Raji (cell line): Measurements from ENCODE around the gene CUEDC1.

ENCODE experiments used
- POLR2A ChIP-seq: IDR thresholded peaks from 2 replicates; pipeline ENCODE4 v1.6.1; 2011; ENCODE audit warnings: low read depth, low read length, control low read depth; ENCODE audit not compliant: insufficient read depth

Gene CUEDC1

DNA sequence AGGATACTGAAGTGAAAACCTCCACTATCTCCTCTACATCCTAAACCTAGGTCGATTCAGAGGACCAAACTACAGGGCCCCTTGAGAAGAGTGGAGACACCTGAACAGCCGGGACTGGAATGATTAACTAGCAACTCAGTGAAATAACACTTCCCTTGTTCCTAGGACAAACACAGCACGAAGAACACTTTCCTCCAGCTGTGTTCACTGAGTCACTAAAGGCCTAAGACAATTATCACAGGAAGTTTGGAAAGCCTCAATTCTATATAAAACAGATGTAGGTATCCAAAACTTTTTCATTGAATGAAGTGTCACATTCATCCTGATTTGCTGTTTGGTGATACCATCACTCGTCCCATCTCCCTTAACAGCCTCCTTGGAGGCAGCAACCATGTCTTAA is 15.5 kb upstream of the CUEDC1 start:
- no peak for TF ChIP-seq POLR2A

DNA sequence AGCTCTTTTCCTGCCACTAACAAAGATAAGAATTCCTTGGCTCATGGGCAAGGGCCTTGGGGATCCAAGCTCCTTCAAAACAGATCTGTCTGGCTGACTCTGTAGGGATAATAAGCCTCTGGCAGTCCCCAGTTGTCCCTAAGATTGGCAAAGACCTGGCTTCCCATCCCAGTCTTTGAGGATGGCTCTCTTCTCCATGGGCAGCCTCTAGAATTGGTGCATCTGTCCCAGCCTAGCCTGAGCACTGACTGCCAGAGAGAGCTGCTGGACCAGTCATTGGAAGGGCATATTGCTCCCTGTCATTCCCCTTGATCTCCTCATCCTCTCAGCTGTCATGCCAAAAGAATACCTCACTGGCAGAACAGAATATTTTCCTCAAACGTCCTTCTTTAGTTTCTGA is 13.2 kb upstream of the CUEDC1 start:
- no peak for TF ChIP-seq POLR2A

DNA sequence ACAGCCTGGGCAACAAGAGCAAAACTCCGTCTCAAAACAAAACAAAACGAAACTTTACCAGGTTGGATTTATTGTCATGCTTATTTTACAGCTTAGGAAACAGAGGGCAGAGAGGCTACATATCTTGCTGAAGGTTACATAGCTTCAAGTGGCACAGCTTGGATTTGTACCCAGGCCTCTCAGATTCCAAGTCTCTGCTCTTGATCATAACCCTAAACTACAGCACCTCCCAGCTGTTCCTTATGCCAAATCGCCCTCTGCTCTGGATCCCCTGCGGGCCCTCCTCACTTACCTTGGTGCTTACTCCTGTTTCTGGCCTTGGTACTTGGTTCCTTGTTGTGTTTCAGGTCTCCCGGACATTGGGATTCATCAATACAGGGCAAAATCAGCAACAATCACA is 11.7 kb upstream of the CUEDC1 start:
- no peak for TF ChIP-seq POLR2A

DNA sequence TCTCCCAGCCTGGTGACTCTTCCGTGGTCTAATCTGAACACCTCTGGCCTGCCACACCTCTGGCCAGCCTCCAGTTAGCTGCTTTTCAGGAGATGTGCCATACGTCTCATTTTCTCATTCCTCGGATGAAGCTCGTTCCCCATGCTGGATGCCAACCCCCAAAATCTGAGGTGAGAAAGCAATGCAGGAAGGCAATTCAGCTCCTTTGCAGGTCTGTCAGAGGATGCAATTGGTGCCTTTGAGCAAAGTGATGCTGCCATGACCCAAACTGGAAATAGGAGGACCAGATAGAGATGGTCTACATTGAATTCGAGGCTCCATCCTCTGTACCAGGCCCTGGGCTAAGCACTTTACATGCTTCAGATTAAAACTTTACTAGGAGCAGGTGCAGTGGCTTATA is 11.0 kb upstream of the CUEDC1 start:
- no peak for TF ChIP-seq POLR2A

DNA sequence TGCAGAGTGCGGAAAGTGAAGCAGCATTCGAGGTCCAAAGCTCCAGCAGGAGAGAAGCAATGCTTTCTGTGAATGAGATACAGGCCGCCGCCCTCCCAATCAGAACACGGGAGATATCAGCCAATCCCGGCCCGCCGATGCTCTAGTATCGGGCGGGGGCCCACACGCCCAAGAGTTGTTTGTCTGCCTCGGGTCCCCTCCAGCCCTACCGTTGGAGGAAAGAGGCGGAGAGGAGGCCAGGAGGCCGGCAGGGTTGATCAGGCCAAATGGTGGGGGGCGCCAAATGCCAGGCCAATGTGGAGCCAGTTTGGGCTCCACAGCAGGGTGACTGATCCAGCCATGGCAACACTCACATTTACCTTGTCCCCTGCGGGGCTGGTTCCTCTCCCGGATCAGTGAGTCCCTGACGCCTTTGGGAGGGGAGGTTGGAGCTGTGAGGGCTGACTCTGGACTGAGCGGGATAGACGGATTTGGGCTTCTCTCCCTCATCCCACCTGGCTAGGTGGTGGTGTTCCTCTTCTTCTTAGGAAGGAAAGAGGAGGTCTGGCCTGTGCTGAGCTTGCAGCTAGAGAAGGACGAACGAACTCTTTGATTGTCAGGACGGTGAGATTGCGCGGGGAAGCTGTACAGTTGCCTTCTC is 10.4 kb upstream of the CUEDC1 start:
- no peak for TF ChIP-seq POLR2A

DNA sequence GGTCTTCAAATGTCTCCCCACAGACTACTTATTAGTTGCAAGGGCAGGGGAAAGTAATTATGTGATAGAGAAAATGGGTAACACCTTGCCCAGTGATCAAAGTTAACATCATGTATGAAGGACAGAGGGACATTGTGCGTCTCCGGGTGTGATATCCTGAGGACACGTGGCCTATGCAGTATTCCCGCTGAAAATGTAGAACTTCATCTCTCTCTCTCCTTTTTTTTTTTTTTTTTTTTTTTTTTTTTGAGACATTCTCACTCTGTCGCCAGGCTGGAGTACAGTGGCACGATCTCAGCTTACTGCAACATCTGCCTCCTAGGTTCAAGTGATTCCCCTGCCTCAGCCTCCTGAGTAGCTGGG is 7.9 kb upstream of the CUEDC1 start:
- TF ChIP-seq POLR2A = no peak

DNA sequence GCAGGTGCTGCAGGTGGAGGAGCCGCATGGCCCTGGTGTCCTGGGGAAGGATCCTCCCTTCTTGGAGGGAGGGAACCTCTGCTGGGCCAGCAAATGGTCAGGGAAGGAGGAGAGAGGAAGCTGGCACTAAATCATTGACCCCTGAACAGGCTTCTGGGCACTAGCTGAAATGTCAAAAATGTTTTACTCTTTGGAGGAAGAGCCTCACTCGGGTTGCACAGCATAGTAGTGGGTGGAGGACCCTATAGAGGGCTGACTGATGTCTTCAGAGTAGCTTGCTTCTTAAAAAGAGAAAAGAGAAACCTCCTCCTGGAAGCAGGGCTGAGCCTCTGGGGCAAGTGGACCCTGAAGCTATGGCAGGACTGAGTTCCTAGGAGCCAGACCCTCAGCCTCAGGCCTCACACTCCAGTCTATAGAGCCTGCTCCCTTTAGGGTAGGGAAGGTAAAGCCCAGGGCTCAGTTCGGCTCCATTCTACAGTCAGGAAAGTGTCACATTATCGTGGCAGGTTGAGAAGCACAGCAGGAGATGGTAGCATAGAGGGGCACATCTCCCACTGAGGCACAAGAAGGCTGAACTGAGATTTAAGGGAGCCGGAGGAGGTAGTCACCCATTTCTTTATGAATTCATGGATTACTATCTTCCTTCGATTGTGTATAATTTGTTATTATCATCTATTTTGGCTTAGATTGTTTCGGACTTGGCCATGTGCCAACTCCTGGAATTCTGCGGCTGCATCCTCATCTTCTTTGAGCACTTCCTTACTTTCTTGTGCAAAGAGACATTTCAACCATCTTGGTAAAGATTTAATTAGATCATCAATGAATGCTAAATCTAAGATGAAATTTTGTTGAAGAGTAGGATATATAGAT is 7.3 kb upstream of the CUEDC1 start:
- TF ChIP-seq POLR2A = no peak

DNA sequence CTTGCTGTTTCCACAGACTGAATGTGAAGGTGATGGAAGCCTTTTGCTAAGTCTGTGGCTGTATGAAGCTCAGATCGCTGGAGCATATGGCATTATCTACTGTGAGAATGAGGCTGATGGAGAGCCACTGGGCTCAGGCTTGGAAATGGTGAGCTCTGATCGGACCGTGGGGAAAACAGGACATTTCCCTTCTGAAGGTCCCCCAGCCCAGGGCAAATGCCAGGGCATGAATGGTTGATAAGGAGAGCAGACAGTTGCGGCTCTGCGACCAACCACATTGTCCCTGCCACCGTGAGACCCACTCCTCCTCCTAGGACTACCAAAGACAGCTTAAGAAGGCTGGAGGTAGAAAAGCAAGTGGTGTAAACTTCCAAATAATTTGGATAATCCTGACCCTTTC is 4.7 kb upstream of the CUEDC1 start:
- TF ChIP-seq POLR2A = no peak

DNA sequence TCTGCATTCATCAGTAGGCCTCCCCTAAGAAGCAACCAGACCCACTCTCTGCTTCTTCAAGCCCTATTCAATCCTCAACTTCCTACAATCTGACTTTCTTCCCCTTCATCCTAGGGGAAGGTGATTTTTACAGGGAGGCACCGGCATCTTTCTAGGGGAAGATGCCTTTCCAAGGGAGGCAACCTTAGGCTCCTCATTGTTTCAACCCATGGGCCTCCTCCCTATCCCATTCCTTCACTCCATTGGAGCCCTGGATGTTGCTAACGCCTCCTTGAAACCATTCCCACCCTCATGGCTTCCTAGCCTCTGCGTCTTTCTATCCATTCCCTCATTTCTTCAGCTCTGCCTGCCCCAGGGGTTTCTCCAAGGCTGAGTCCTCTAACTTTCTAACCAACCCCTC is 2.7 kb upstream of the CUEDC1 start:
- no peak for TF ChIP-seq POLR2A

DNA sequence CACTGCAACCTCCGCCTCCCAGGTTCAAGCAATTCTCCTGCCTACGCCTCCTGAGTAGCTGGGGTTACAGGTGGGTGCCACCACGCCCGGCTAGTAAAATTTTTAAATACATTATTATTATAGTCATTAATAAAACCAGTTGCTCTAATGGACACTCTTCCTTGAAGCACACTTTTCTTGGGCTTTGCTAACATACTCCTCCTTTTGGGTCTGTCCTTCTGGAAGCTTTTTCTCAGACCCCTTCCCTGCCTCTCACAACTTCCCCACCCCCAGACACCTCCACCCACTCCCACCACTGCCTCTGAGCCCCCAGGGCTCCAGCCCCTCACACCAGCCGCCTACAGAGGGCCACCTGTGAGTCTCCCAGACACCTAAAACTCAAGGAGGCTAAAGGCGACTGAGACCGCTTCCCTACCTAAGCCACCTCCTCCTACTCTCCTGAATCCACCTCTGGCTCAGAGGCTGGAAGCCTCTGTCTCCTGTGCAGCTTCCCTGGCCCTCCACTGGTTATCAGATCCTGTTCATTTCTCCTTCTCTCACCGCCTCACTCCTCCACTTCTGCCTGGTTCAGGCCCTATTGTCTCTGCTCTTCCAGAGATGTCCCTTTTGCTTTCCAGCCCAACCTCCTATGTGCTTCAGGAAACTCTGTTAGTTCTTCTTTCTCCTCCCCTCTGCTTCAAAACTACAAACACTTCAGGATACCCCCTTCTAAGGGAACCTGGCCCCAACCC is 2.1 kb upstream of the CUEDC1 start:
- TF ChIP-seq POLR2A = no peak

DNA sequence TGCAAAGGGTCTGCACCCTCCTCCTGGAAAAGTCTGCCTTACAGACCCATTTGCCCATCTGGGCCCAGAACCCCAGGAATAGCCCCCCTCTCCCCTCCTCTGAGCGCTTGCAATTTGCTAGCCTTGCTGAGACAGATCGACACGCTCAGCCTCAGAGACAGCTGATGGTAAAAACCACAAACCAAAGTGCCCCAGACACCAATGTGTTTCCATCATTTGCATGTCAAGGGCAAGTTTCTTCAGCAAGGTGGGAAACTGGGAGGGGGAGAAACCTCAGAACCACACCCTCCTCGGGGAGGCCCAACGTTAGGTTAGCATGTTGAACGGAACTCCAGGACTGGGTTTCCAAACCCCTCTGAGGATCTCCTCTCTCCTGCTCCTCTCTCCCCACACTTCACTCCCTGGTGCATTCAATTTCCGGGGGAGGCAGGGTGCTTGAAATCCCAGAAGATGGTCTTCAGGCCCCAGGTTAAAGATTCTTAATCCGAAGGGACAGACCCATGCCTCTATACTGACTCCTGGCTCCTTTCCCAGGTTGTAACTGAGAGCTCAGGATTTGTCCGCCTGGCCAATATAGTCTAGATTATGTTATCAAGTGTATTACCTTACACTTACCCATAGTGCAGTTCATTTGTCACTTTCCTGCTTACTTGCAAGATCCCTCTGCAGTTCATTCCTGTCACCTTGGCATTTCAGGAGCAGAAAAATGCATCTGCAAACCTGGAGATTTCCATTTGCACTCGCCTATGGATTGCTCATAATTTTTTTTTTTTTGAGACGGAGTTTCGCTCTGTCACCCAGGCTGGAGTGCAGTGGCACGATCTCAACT is 1.3 kb upstream of the CUEDC1 start:
- no peak for TF ChIP-seq POLR2A

DNA sequence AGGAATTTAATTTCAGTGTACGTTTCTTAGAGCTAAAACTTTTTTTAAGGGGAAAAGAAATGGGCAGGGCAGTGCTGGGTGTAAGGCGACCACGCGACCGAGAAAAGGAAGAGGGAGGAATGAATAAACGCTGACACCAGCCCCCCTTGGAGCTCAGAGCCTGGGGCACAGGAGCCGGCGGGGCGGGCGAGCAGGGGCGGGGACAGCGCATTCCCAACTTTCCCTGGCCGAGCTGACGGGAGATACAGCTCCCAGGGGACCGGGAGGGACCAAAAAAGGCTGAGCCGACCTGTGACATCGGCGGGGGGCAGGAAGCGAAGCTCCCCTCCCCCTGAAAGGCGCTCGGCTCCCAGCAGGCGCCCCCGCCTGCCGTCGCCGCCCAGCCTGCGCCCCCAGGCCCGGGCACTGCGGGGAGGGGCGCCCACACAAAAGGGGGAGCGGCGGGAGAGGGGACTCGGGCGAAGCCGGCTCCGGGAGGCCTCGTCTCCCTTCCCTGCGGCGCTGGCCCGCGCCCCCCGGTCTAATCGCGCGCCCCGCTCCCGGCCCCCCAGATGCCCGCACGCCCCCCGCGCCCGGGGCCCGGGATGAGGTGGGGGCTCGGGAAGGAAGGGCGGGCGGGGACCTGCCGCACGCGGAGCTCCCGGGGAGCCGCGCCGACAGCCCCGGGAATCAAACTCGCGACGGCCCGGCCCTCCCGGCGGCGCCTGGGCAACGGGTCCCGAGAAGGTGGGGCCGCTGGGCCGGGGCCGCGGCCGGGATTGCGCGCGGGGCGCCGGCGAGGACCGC is 622 bp downstream of the CUEDC1 start:
- no peak for TF ChIP-seq POLR2A

DNA sequence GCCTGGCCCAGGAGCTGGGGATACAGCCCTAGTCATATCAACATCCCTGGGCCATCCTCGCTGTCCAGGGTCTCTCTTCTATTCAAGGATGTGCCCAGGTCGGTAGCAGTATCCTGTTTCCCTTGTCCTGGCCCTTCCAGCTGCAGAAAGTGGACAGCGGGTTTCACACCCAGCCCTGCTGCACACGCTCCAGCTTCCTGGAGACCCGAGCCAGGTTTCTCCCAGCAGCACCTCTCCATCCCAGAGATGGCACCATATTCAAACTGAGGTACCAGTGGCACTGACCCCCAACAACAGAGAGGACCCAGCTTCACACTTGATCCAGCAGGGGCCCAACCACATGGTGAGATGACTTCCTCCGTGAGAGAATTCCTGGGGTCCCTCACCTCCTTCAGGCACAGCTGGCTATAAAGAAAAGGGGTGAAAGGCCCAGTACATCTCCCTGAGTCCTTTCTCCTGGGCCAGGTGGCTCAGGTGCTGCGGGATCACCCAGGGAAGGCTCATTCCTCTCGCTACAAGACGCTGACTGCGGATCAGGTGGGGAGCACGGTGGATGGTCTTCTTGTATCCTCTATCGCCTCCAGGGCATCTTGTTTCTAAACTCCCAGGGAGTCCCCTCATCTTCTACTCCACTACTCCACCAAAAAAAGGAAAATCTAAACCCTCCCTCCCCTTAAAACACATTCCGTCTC is 1.4 kb downstream of the CUEDC1 start:
- no peak for TF ChIP-seq POLR2A

DNA sequence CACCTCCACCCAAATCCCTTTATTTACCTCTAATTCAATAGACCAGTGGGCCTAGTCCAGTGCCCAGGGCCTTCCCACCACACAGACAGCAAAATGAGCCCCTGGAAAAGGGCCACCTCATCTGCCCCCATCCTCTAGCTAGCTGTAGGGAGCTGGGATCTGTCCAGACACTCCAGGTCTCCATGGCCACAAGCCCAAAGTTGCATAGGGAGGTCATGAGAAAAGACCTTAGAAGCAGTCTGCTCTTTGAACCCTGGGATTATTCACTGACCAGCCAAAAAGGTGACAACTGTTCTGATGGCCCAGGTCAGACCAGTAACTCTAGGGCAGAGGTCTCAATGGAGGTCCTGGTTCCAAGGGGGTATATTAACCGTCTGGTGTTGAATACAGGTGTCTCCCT is 2.0 kb downstream of the CUEDC1 start:
- no peak for TF ChIP-seq POLR2A

DNA sequence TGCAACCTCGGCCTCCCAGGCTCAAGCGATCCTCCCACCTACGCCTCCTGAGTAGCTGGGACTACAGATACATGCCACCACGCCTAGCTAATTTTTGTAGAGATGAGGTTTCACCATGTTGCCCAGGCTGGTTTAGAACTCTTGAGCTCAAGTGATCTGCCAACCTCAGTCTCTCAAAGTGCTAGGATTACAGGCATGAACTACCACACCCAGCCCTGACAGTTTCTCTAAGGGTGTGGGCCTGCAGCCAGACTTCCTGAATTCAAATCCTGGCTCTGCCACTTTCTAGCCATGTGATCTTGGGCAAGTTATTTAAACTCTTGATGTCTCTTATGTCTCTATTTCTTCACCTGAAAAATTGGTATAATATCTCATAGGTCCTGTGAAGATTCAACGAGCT is 5.6 kb downstream of the CUEDC1 start:
- no peak for TF ChIP-seq POLR2A
